GDM1 (cell line): ENCODE data around the gene FGF21.
"Not testable (repeated sequence)": the region's sequence is repeated elsewhere in the genome, so short reads cannot be mapped to it uniquely, and the experiment has no call there.

Experiments used
- DNase-seq: peaks from one replicate; lab custom pipeline; 2025; lab: John Stamatoyannopoulos, UW

The FGF21 gene

GRCh38 chr19:48787331-48787730, 32.0 kb downstream of the FGF21 start:
- DNase-seq, result not testable (repeated sequence)

- DNase-seq, result no peak
These were observed 37.9 kb downstream of the FGF21 start for GRCh38 chr19:48793271-48793670.

- DNase-seq, result no peak
These were observed 39.0 kb downstream of the FGF21 start for GRCh38 chr19:48794291-48794690.

GRCh38 chr19:48795055-48795684, 39.8 kb downstream of the FGF21 start:
- peak; percentile 85 for DNase-seq

- no peak for DNase-seq
These were observed 40.4 kb downstream of the FGF21 start for GRCh38 chr19:48795685-48796070.

- DNase-seq, result no peak
These were observed 41.2 kb downstream of the FGF21 start for GRCh38 chr19:48796298-48797083.

- no peak for DNase-seq
These were observed 41.8 kb downstream of the FGF21 start for GRCh38 chr19:48797103-48797502.

GRCh38 chr19:48798937-48799336, 43.6 kb downstream of the FGF21 start:
- peak; percentile 24 for DNase-seq

- DNase-seq, result no peak
These were observed 44.3 kb downstream of the FGF21 start for GRCh38 chr19:48799358-48800300.

GRCh38 chr19:48802623-48803022, 47.3 kb downstream of the FGF21 start:
- no peak for DNase-seq

- DNase-seq, result no peak
These were observed 49.2 kb downstream of the FGF21 start for GRCh38 chr19:48804496-48804895.

GRCh38 chr19:48805452-48805851, 50.1 kb downstream of the FGF21 start:
- DNase-seq, result no peak

GRCh38 chr19:48806518-48806817, 51.1 kb downstream of the FGF21 start:
- DNase-seq, result no peak

GRCh38 chr19:48806818-48807589, 51.7 kb downstream of the FGF21 start:
- peak; percentile 33 for DNase-seq

GRCh38 chr19:48807590-48808308, 52.4 kb downstream of the FGF21 start:
- no peak for DNase-seq
